WERI-Rb-1 (cell line): ENCODE data around the gene BEST1.
"Not testable (repeated sequence)": the region's sequence is repeated elsewhere in the genome, so short reads cannot be mapped to it uniquely, and the experiment has no call there.

Experiments
- DNase-seq: peaks from one replicate; pipeline ENCODE4 v3.0.0-alpha.2; 2020
- H3K27ac ChIP-seq: fragments of 250-450 bp; sonication (Bioruptor Pico); 2 replicates; pipeline ENCODE4 v1.5.1; 2020; ENCODE audit warnings: mild to moderate bottlenecking, moderate library complexity
- H3K27me3 ChIP-seq: fragments of 250-450 bp; sonication (Bioruptor Pico); 2 replicates; pipeline ENCODE4 v1.5.1; 2021; ENCODE audit warnings: mild to moderate bottlenecking, low read depth, moderate library complexity; ENCODE audit not compliant: insufficient read depth, severe bottlenecking
- H3K36me3 ChIP-seq: fragments of 250-450 bp; sonication (Bioruptor Pico); 2 replicates; pipeline ENCODE4 v1.5.1; 2020; ENCODE audit warnings: mild to moderate bottlenecking, moderate library complexity
- H3K4me3 ChIP-seq: 2 replicates; pipeline ENCODE4 v1.5.1; 2011; ENCODE audit warnings: low read depth, mild to moderate bottlenecking, control low read depth, low read length
- H3K9me3 ChIP-seq: fragments of 250-450 bp; sonication (Bioruptor Pico); 2 replicates; pipeline ENCODE4 v1.5.1; 2021; ENCODE audit warnings: mild to moderate bottlenecking, moderate library complexity; ENCODE audit not compliant: severe bottlenecking
- TF ChIP-seq, protein P1 (sequence below): IDR thresholded peaks from 2 replicates; pipeline ENCODE4 v1.5.1; 2011; ENCODE audit warnings: low read depth, mild to moderate bottlenecking, control low read depth, inconsistent platforms, low read length

The BEST1 gene

DNA sequence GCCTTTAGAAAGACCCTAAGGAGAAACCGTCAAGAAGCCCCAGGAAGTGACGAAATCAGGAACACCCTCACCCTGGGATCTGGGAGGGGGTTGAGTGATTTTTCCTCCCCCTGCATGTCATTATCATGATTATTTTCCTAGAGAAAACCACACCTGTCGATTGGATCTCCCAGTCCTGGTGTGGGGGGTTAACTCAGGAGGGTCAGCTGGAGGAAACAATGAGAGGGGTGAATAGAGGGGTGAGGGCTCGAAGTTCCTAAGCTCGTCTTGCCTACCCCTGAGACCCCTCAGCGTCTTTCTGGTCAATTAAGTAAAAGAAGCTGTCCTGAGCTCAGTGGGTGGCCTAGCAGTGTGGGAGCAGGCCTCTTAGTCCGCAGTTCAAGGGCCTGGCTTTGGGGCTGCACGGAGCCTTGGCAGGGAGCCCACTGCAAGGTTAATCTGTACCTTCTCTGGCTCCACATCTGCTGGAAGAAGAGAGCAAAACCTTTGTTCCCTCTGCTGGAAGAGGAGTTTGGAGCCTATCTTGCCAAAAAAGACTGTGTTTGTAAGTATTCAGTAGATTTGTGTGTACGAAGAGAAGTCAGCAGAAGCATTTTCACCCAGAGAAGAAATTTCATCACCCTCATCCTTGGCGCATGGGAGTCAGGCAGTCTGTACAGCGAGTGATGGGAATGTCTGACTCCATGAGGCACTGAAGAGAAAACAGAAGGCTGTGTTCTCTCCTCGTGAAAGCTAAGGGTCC lies 51.5 kb downstream of the BEST1 start:
- H3K9me3 ChIP-seq: peaks cover 10% of the 10 kb centered on the region
- no peak overlapping the region for H3K4me3 ChIP-seq
- DNase-seq: no peak
- H3K27ac ChIP-seq: no peak overlapping the region
- TF ChIP-seq, protein P1, sequence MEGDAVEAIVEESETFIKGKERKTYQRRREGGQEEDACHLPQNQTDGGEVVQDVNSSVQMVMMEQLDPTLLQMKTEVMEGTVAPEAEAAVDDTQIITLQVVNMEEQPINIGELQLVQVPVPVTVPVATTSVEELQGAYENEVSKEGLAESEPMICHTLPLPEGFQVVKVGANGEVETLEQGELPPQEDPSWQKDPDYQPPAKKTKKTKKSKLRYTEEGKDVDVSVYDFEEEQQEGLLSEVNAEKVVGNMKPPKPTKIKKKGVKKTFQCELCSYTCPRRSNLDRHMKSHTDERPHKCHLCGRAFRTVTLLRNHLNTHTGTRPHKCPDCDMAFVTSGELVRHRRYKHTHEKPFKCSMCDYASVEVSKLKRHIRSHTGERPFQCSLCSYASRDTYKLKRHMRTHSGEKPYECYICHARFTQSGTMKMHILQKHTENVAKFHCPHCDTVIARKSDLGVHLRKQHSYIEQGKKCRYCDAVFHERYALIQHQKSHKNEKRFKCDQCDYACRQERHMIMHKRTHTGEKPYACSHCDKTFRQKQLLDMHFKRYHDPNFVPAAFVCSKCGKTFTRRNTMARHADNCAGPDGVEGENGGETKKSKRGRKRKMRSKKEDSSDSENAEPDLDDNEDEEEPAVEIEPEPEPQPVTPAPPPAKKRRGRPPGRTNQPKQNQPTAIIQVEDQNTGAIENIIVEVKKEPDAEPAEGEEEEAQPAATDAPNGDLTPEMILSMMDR: no peak
- no peaks in the 10 kb centered on the region for H3K36me3 ChIP-seq
- no peaks in the 10 kb centered on the region for H3K27me3 ChIP-seq

- H3K9me3 ChIP-seq, DNase-seq, H3K36me3 ChIP-seq: not testable (repeated sequence)
Observed at GRCh38 chr11:62002283-62002682, 52.1 kb downstream of the BEST1 start.

DNA sequence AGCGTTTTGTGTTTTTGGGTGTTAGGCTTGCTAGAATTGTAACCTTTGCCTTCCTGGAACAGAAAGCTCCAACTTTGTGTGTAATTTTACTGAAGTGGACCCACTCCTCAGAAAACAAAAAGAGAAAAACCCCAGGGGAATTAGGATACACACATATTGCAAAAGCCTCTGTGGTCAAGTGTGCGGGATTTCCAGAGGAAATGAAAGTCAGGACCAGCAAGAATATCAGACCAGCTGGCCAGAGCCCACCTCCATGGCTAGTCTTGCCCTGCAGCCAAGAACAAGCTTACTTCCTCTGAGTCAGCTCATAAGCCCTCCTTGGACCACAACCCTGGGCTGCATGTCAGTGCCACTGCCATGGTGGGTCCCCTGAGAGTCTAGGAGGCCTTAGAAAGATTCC lies 54.3 kb downstream of the BEST1 start:
- TF ChIP-seq, protein P1: no peak

More at GRCh38 chr11:62002283-62002682, 52.1 kb downstream of the BEST1 start:
- not testable (repeated sequence) for H3K27me3 ChIP-seq, H3K4me3 ChIP-seq, H3K27ac ChIP-seq

DNA sequence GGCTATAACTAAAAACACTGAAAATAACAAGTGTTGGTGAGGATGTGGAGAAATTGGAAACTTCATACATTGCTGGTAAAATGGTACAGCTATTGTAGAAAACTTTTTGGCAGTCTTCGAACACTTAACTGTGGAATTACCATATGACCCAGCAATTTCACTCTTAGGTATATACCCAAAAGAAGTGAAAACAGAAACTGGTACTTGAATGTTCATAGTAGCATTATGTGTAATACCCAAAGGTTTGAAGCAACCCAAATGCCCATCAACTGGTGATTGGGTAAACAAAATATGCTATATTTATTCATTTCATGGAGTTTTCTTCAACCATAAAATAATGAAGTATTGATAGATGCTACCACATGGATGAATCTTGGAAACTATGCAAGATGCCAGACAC lies 58.0 kb downstream of the BEST1 start:
- no peaks in the 10 kb centered on the region for H3K27me3 ChIP-seq
- H3K9me3 ChIP-seq: no peaks in the 10 kb centered on the region
- no peaks in the 10 kb centered on the region for H3K36me3 ChIP-seq
- DNase-seq: no peak
- H3K27ac ChIP-seq: no peak overlapping the region
- no peak overlapping the region for H3K4me3 ChIP-seq
- TF ChIP-seq, protein P1: no peak

More for the DNA sequence above, 54.3 kb downstream of the BEST1 start:
- Histone ChIP-seq H3K27ac (no peak overlapping the region), H3K36me3 (no peaks in the 10 kb centered on the region), H3K9me3 (peaks cover under 1% of the 10 kb centered on the region), H3K27me3 (no peaks in the 10 kb centered on the region), H3K4me3 (no peak overlapping the region)
- DNase-seq: no peak

DNA sequence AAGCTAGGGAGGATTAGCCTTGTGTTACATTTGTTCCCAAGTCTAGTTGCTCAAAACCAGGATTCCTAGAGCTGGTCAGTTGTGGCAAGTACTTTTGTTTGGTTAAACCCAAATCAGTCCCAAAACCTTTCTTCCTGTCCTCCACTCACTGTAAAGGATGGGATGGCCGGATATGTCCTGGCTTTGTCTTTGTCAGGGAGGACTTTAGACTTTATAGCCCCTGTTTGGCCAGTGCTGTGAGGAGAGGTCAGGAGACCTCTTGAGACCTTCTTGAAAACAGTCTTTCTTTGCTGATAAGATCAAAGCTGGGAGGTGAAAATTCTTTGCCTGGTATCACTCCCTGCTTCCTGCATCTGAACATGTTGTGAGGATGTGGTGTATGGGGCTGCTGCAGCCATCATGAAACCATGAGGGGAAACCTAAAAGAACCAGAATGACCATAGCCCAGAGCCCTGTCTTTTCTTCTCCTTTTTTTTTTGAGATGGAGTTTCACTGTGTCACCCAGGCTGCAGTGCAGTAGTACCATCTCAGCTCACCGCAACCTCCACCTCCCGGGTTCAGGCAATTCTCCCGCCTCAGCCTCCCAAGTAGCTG lies 60.9 kb downstream of the BEST1 start:
- TF ChIP-seq, protein P1: no peak
- Histone ChIP-seq H3K27ac (no peak overlapping the region), H3K27me3 (no peaks in the 10 kb centered on the region), H3K4me3 (no peak overlapping the region), H3K9me3 (no peaks in the 10 kb centered on the region), H3K36me3 (no peaks in the 10 kb centered on the region)
- no peak for DNase-seq

DNA sequence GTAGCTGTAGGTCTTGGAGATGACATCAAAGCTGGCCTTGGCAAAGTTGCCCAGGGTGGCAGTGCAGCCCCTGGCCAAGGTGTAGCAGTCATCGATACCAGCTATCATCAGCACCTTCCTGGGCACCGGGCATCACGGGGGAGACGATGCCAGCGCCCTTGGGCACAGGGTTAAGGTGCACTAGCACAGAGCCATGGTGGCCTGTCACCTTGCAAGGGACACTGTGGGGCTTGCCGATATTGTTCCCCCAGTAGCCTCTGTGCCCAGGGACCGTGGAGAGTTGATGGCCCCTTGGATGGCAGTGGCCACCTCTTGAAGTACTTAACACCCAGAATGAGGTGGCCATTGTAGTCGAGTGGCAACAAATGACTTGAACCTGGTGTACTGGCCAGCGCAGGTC lies 61.7 kb downstream of the BEST1 start:
- no peaks in the 10 kb centered on the region for H3K9me3 ChIP-seq
- TF ChIP-seq, protein P1: no peak
- no peaks in the 10 kb centered on the region for H3K36me3 ChIP-seq
- H3K27me3 ChIP-seq: no peaks in the 10 kb centered on the region
- no peak overlapping the region for H3K4me3 ChIP-seq
- no peak for DNase-seq
- no peak overlapping the region for H3K27ac ChIP-seq
